Body of pancreas (tissue), 4 donors: ENCODE results near the gene CCDC28B. TPM values are rescaled to one million over a fixed set of nuclear protein-coding genes. Genes with fewer than 3 reads are reported as not detected.
A peak's percentile ranks its signal among the peaks of the same experiment; 100 is the strongest.

Source experiments
- ATAC-seq: fragments of 150-250 bp; one replicate; pipeline ENCODE4 v1.9.1; 2016
- DNase-seq, 4 donors: peaks; one replicate each; pipeline ENCODE4 v3.0.0-alpha.2; 2019
- H3K27ac ChIP-seq, 4 donors: fragments of 200-600 bp; sonication (generic); 1 replicate in 3 of 4; 2 replicates in 1 of 4; pipeline versions ENCODE4 v1.5.1 to v1.6.1; 2016 to 2019; ENCODE audit warnings: mild to moderate bottlenecking in 1 of 4, mixed read lengths in 1 of 4, moderate library complexity in 1 of 4
- H3K27me3 ChIP-seq, 2 donors: fragments of 200-600 bp; sonication (generic); one replicate each; pipeline ENCODE4 v1.6.0; 2016; ENCODE audit warnings: mild to moderate bottlenecking in 1 of 2
- H3K36me3 ChIP-seq, 2 donors: fragments of 200-600 bp; sonication (generic); replicated peaks in 1 of 2; 2 replicates each; pipeline ENCODE4 v1.5.1; 2016; ENCODE audit warnings: low read depth in 2 of 2; ENCODE audit not compliant: insufficient read depth in 1 of 2
- H3K4me1 ChIP-seq: fragments of 200-600 bp; sonication (generic); one replicate; pipeline ENCODE4 v1.6.0; 2016
- H3K4me3 ChIP-seq, 2 donors: fragments of 200-600 bp; sonication (generic); 1 replicate in 1 of 2; 2 replicates in 1 of 2; pipeline ENCODE4 v1.5.1; 2016 to 2019
- H3K9me3 ChIP-seq, 3 donors: fragments of 200-600 bp; sonication (generic); 1 replicate in 2 of 3; 2 replicates in 1 of 3; pipeline ENCODE4 v1.5.1; 2016
- CTCF ChIP-seq, 7 experiments: fragments of 450-650 bp in 4 of 7; fragments of 200-600 bp in 3 of 7; sonication (generic) in 3 of 7; IDR thresholded peaks; one replicate each; pipeline ENCODE4 v1.5.1; 2016 to 2019; ENCODE audit warnings: antibody characterized with exemption in 7 of 7
- POLR2A ChIP-seq, 3 donors: fragments of 450-650 bp; IDR thresholded peaks; one replicate each; pipeline ENCODE4 v1.6.1; 2016; ENCODE audit warnings: antibody characterized with exemption in 3 of 3, mild to moderate bottlenecking in 2 of 3
- WGBS, 2 donors: methylation state at CpG; one replicate each; pipeline ENCODE4 v1.1.5; 2017; 5-methylcytosine and 5-hydroxymethylcytosine counted together
- intact Hi-C: fragments of 100-400 bp; cut with DNase I; formaldehyde crosslinking; loops from one replicate; pipeline ENCODE4 v1.15.1; 2023
- total RNA-seq, 2 donors: library from RNA; depleted of rRNA; stranded (reverse); fragments of >200 nt; gene quantifications; one replicate each; pipeline ENCODE4 v1.1.0, GENCODE V29; 2016

The CCDC28B gene
- total RNA-seq, 2 donors from 2014 or later, result 2.9 to 3.6 TPM

GRCh38 chr1:32219022-32219421, 18.6 kb downstream of the CCDC28B start:
- intact Hi-C loops, result no loop called here
- DNase-seq (no peak), ATAC-seq (no peak)
- Histone ChIP-seq H3K36me3 (no peaks in the 10 kb centered on the region), H3K9me3 (no peaks in the 10 kb centered on the region), H3K27ac (no peak overlapping the region), H3K4me3 (no peak overlapping the region), H3K27me3 (no peaks in the 10 kb centered on the region), H3K4me1 (peaks cover 28% of the 10 kb centered on the region)
- WGBS, 2 donors, result 75 to 77% methylated on average over 7 of the region's 7 CpGs
- TF ChIP-seq CTCF (IDR thresholded peaks at IDR 0.05) (no peak), POLR2A (IDR thresholded peaks at IDR 0.05) (no peak)

DNA sequence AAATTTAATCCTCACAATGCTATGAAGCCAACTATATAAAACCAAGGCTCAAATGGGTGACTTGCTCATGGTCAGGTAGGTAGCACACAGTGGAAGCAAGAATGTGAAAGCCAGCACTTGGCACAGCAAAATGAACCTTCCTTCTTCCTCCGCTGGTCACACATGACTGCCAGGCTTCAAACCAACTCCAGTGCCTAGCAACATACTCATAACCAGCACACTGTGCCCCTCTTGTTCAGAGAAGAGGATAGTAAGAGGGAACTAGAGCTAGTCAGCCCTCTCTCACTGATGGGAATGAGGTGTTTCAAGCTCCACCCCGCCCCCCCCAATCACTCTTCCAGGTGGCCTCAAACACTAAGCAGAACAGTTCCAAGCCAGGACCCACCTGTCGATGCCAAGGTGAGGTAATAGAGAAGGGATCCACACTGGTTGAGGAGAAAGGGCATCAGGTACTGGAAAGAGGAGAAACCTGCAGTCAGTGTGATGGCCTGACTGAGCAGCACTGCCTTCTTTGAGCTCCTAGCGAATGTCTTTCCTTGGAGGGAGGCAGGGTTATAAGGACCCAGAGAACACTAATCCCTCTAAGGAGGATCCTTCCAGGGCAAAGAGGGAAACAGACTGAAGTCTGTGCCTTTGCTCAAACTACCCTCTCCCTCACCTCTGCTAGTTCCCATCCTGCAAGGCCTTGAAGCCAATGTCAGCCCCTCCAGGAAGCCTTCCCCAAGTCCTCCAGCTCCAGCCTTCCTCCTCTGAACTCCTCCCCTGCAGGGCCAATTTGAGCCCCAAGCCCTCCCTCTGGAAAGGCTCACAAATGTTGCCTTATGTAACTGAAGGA, 20.6 kb downstream of the CCDC28B start:
- WGBS, 2 donors, result 80 to 84% methylated on average over 4 of the region's 4 CpGs
- DNase-seq, result no peak
- peak overlapping the region in 1 of 4 donors; percentile 60 for H3K27ac ChIP-seq
- H3K9me3 ChIP-seq, result no peaks in the 10 kb centered on the region
- intact Hi-C loops, result no loop called here
- peak overlapping the region in 1 of 2 donors; percentile 84 for H3K4me3 ChIP-seq
- H3K36me3 ChIP-seq, result no peaks in the 10 kb centered on the region
- H3K4me1 ChIP-seq, result peaks cover 27% of the 10 kb centered on the region
- TF ChIP-seq CTCF (IDR thresholded peaks at IDR 0.05) (no peak), POLR2A (IDR thresholded peaks at IDR 0.05) (no peak)
- no peaks in the 10 kb centered on the region for H3K27me3 ChIP-seq
- ATAC-seq, result no peak

- H3K27me3 ChIP-seq, result no peaks in the 10 kb centered on the region
- DNase-seq (no peak), ATAC-seq (no peak)
- no peak for TF ChIP-seq CTCF (IDR thresholded peaks at IDR 0.05)
- no peak for TF ChIP-seq POLR2A (IDR thresholded peaks at IDR 0.05)
- H3K9me3 ChIP-seq, result no peaks in the 10 kb centered on the region
- H3K36me3 ChIP-seq, result no peaks in the 10 kb centered on the region
- peak overlapping the region; percentile 44 to 84 for H3K4me3 ChIP-seq
- H3K4me1 ChIP-seq, result peaks cover 27% of the 10 kb centered on the region
- peak overlapping the region; percentile 39 to 94 (median 74) for H3K27ac ChIP-seq
- WGBS, 2 donors, result 4 to 5% methylated on average over 8 to 13 of the region's 13 CpGs
- intact Hi-C loops, result no loop called here
Measured at GRCh38 chr1:32221581-32221979, 21.2 kb downstream of the CCDC28B start.

GRCh38 chr1:32221980-32222755, 21.8 kb downstream of the CCDC28B start, which contains the start of the genes EIF3I and TMEM234:
TSS of gene EIF3I (plus strand) at chr1:32222407. CDS start at chr1:32222442, 35 bp downstream.
TSS of gene TMEM234 (minus strand) at chr1:32222353. CDS start at chr1:32222322, 31 bp downstream.
- Histone ChIP-seq H3K36me3 (peaks cover 0 to 1% of the 10 kb centered on the region in 2 donors), H3K27ac (peak within 1 kb of the TSS; percentile 60 to 94 (median 80)), H3K4me1 (peaks cover 27% of the 10 kb centered on the region), H3K4me3 (peak within 1 kb of the TSS; percentile 44 to 84), H3K27me3 (no peaks in the 10 kb centered on the region), H3K9me3 (no peaks in the 10 kb centered on the region)
- DNase-seq (peak; percentile 91 to 94 (median 92)), ATAC-seq (peak; percentile 97)
- TF ChIP-seq CTCF (IDR thresholded peaks at IDR 0.05) (no peak), POLR2A (IDR thresholded peaks at IDR 0.05) (peak; percentile 36 to 77 (median 75))
- intact Hi-C loops, result no loop called here
- 0 to 1% methylated on average over 32 to 46 of the region's 46 CpGs for WGBS, 2 donors
